ENCODE data around the gene NSUN6.

The NSUN6 gene

GRCh38 chr10:18620856-18621255 lies 30.5 kb downstream of the NSUN6 start:
- no peak overlapping the region for H3K27ac Mint-ChIP-seq
- peaks cover 3% of the 10 kb centered on the region for H3K4me1 Mint-ChIP-seq
- DNase-seq = no peak
- no peaks in the 10 kb centered on the region for H3K27me3 Mint-ChIP-seq (ENCODE audit: low read depth, poor library complexity)
- H3K9me3 Mint-ChIP-seq = no peaks in the 10 kb centered on the region
- TF ChIP-seq CTCF (IDR thresholded peaks at IDR 0.05) = no peak
- peaks cover 74% of the 10 kb centered on the region for H3K36me3 Mint-ChIP-seq (ENCODE audit: low read depth)
- H3K4me3 Mint-ChIP-seq = no peak overlapping the region

- no peaks in the 10 kb centered on the region for H3K27me3 Mint-ChIP-seq (ENCODE audit: low read depth, poor library complexity)
- TF ChIP-seq CTCF (IDR thresholded peaks at IDR 0.05) = no peak
- DNase-seq = no peak
- H3K4me3 Mint-ChIP-seq = no peak overlapping the region
- H3K4me1 Mint-ChIP-seq = no peaks in the 10 kb centered on the region
- H3K27ac Mint-ChIP-seq = no peak overlapping the region
- H3K36me3 Mint-ChIP-seq (ENCODE audit: low read depth) = peaks cover 73% of the 10 kb centered on the region
- no peaks in the 10 kb centered on the region for H3K9me3 Mint-ChIP-seq
Measured at GRCh38 chr10:18619016-18619415, 32.4 kb downstream of the NSUN6 start.

DNA sequence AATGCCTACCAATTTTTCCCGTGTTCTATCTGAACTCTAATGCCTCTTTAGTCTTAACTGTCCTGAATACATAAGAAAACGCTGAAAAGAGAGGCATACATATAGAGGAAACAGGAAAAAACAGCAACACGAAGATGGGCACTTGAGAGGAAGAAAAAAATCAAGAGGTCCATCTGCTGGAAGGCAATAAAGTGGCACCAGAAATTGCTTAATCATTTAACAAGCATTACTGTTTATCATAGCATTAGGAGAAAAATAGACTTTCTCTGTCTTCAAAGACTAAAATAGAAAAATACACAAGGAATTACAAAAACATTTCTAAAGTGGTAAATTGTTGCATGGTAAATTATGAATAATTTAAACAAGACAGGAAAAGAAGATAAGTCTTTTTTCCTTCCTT lies 35.0 kb downstream of the NSUN6 start:
- no peaks in the 10 kb centered on the region for H3K27me3 Mint-ChIP-seq (ENCODE audit: low read depth, poor library complexity)
- H3K4me1 Mint-ChIP-seq = peaks cover 7% of the 10 kb centered on the region
- no peak overlapping the region for H3K27ac Mint-ChIP-seq
- no peak for TF ChIP-seq CTCF (IDR thresholded peaks at IDR 0.05)
- no peak overlapping the region for H3K4me3 Mint-ChIP-seq
- DNase-seq = no peak
- peaks cover 77% of the 10 kb centered on the region for H3K36me3 Mint-ChIP-seq (ENCODE audit: low read depth)
- H3K9me3 Mint-ChIP-seq = no peaks in the 10 kb centered on the region

DNA sequence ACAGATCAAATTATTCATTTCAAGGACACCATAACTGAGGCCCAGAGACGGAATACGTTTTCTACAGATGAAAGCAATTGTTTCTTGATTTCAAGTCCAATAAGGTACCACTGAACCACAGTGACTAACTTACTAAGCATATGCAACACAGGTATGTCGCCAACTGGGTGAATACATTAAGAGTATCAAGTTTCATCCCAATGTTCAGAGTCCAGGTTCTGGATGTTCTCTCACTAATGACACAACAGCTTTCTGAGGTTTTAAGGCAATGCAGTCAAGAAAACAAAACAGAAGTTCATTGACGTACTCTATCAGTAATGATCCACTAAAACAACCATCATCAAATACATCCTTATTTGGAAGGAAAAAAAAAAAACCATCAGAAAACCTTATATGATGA lies 35.8 kb downstream of the NSUN6 start:
- DNase-seq = no peak
- no peak for TF ChIP-seq CTCF (IDR thresholded peaks at IDR 0.05)
- Mint-ChIP-seq H3K4me1 (peaks cover 13% of the 10 kb centered on the region), H3K27ac (no peak overlapping the region), H3K27me3 (ENCODE audit: low read depth, poor library complexity) (no peaks in the 10 kb centered on the region), H3K4me3 (no peak overlapping the region), H3K36me3 (ENCODE audit: low read depth) (peaks cover 74% of the 10 kb centered on the region), H3K9me3 (no peaks in the 10 kb centered on the region)

DNA sequence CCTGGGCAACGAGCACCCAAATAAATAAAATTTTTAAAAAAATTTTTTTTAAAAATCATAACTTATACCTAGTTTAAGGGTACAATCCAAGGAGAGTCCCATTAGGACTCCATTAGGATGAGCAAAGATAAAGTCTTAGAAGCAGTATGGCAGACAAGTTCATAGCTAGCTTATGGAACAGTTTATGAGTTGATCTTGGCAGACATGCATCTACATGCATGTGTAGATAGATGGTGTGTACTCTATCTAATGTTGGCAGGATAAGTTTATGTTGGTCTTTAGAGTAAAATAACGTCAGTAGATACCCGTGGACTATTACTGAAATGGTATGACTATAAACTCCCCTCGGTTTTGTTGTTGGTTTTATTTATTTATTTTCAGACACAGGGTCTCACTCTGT lies 40.2 kb downstream of the NSUN6 start:
- Mint-ChIP-seq H3K27ac (peak overlapping the region; percentile 66), H3K4me3 (no peak overlapping the region), H3K36me3 (ENCODE audit: low read depth) (peaks cover 67% of the 10 kb centered on the region), H3K4me1 (peaks cover 17% of the 10 kb centered on the region), H3K27me3 (ENCODE audit: low read depth, poor library complexity) (no peaks in the 10 kb centered on the region), H3K9me3 (no peaks in the 10 kb centered on the region)
- no peak for DNase-seq
- no peak for TF ChIP-seq CTCF (IDR thresholded peaks at IDR 0.05)

GRCh38 chr10:18610517-18610916 lies 40.9 kb downstream of the NSUN6 start:
- H3K4me3 Mint-ChIP-seq = no peak overlapping the region
- no peaks in the 10 kb centered on the region for H3K9me3 Mint-ChIP-seq
- TF ChIP-seq CTCF (IDR thresholded peaks at IDR 0.05) = no peak
- H3K27ac Mint-ChIP-seq = peak overlapping the region; percentile 97
- no peaks in the 10 kb centered on the region for H3K27me3 Mint-ChIP-seq (ENCODE audit: low read depth, poor library complexity)
- no peak for DNase-seq
- H3K4me1 Mint-ChIP-seq = peaks cover 17% of the 10 kb centered on the region
- peaks cover 67% of the 10 kb centered on the region for H3K36me3 Mint-ChIP-seq (ENCODE audit: low read depth)

Measured in nephron progenitor cell (in vitro differentiated cells).